ENCODE data around the gene STOML2. TPM values are rescaled to one million over a fixed set of nuclear protein-coding genes. Genes with fewer than 3 reads are reported as not detected.

The STOML2 gene
- total RNA-seq, 1 donor from 2014 or later: 149 TPM

GRCh38 chr9:35097573-35097972 is 5.4 kb downstream of the STOML2 start:
- Mint-ChIP-seq H3K36me3 (peaks cover 16% of the 10 kb centered on the region), H3K4me1 (ENCODE audit: unreplicated experiment) (peaks cover 13% of the 10 kb centered on the region), H3K27ac (peak overlapping the region; percentile 41), H3K4me3 (peak overlapping the region; percentile 51), H3K9me3 (no peaks in the 10 kb centered on the region), H3K27me3 (no peaks in the 10 kb centered on the region)
- no peak for TF ChIP-seq CTCF (conservative IDR thresholded peaks at IDR 0.05)
- DNase-seq (ENCODE audit: extremely low spot score, unreplicated experiment): no peak

GRCh38 chr9:35096035-35096849 is 6.7 kb downstream of the STOML2 start, which contains the start of gene PIGO:
Gene PIGO, minus strand, starts transcription at chr9:35096591. Its CDS starts 1,026 bp downstream, at chr9:35095565.
- TF ChIP-seq CTCF (conservative IDR thresholded peaks at IDR 0.05): peak; percentile 82
- Mint-ChIP-seq H3K27ac (peak within 1 kb of the TSS; percentile 86), H3K4me1 (ENCODE audit: unreplicated experiment) (peaks cover 13% of the 10 kb centered on the region), H3K27me3 (no peaks in the 10 kb centered on the region), H3K9me3 (no peaks in the 10 kb centered on the region), H3K4me3 (peak within 1 kb of the TSS; percentile 89), H3K36me3 (peaks cover 15% of the 10 kb centered on the region)
- DNase-seq (ENCODE audit: extremely low spot score, unreplicated experiment): peak; percentile 92

- Mint-ChIP-seq H3K27ac (no peak overlapping the region), H3K27me3 (no peaks in the 10 kb centered on the region)
These were observed 11.4 kb downstream of the STOML2 start for GRCh38 chr9:35091536-35091935.

GRCh38 chr9:35089434-35089833 is 13.5 kb downstream of the STOML2 start:
- Mint-ChIP-seq H3K4me3 (no peak overlapping the region), H3K9me3 (no peaks in the 10 kb centered on the region), H3K4me1 (ENCODE audit: unreplicated experiment) (peaks cover 1% of the 10 kb centered on the region), H3K36me3 (peaks cover 14% of the 10 kb centered on the region), H3K27ac (no peak overlapping the region), H3K27me3 (no peaks in the 10 kb centered on the region)
- DNase-seq (ENCODE audit: extremely low spot score, unreplicated experiment): no peak
- no peak for TF ChIP-seq CTCF (conservative IDR thresholded peaks at IDR 0.05)

More at GRCh38 chr9:35091536-35091935, 11.4 kb downstream of the STOML2 start:
- Mint-ChIP-seq H3K4me1 (ENCODE audit: unreplicated experiment) (peaks cover 11% of the 10 kb centered on the region), H3K4me3 (no peak overlapping the region), H3K36me3 (peaks cover 11% of the 10 kb centered on the region), H3K9me3 (no peaks in the 10 kb centered on the region)
- no peak for DNase-seq (ENCODE audit: extremely low spot score, unreplicated experiment)
- no peak for TF ChIP-seq CTCF (conservative IDR thresholded peaks at IDR 0.05)

- H3K4me3 Mint-ChIP-seq: no peak overlapping the region
- peaks cover 7% of the 10 kb centered on the region for H3K36me3 Mint-ChIP-seq
- no peaks in the 10 kb centered on the region for H3K9me3 Mint-ChIP-seq
- peaks cover 1% of the 10 kb centered on the region for H3K4me1 Mint-ChIP-seq (ENCODE audit: unreplicated experiment)
- DNase-seq (ENCODE audit: extremely low spot score, unreplicated experiment): no peak
- no peak overlapping the region for H3K27ac Mint-ChIP-seq
- no peak for TF ChIP-seq CTCF (conservative IDR thresholded peaks at IDR 0.05)
- no peaks in the 10 kb centered on the region for H3K27me3 Mint-ChIP-seq
These were observed 17.9 kb downstream of the STOML2 start for GRCh38 chr9:35085078-35085477.

Data from type B pancreatic cell (in vitro differentiated cells).